Ecto neural progenitor cell (in vitro differentiated cells): ENCODE measurements around the gene SGCA.

Experiments used
- DNase-seq: peaks from one replicate; pipeline ENCODE4 v3.0.0-alpha.2; 2018; ENCODE audit warnings: low spot score

SGCA gene

GRCh38 chr17:50165867-50166517, at the start of gene SGCA:
TSS of gene SGCA (plus strand) at chr17:50166005. CDS start at chr17:50166041, 36 bp downstream.
- no peak for DNase-seq

- peak; percentile 92 for DNase-seq
These were observed 48.4 kb upstream of the SGCA start for GRCh38 chr17:50117202-50118051.

GRCh38 chr17:50118076-50118827, 47.6 kb upstream of the SGCA start:
- no peak for DNase-seq

GRCh38 chr17:50118828-50119218, 47.0 kb upstream of the SGCA start:
- no peak for DNase-seq

GRCh38 chr17:50120475-50121253, 45.1 kb upstream of the SGCA start:
- no peak for DNase-seq

GRCh38 chr17:50122945-50123344, 42.9 kb upstream of the SGCA start:
- no peak for DNase-seq

- DNase-seq = no peak
These were observed 42.0 kb upstream of the SGCA start for GRCh38 chr17:50123649-50124349.

- no peak for DNase-seq
These were observed 40.3 kb upstream of the SGCA start for GRCh38 chr17:50125420-50125997.

- no peak for DNase-seq
These were observed 38.0 kb upstream of the SGCA start for GRCh38 chr17:50127697-50128361.

- DNase-seq = peak; percentile 78
These were observed 37.1 kb upstream of the SGCA start for GRCh38 chr17:50128441-50129352.

GRCh38 chr17:50129353-50129727, 36.5 kb upstream of the SGCA start:
- no peak for DNase-seq

- peak; percentile 86 for DNase-seq
These were observed 35.9 kb upstream of the SGCA start, which contains the start of gene SAMD14 for GRCh38 chr17:50129728-50130558. TSS of gene SAMD14 (minus strand) at chr17:50130160. CDS start at chr17:50124959, 5,201 bp downstream.

- DNase-seq = no peak
These were observed 35.1 kb upstream of the SGCA start for GRCh38 chr17:50130559-50131305.

- DNase-seq = no peak
These were observed 33.6 kb upstream of the SGCA start for GRCh38 chr17:50132104-50132794.

- no peak for DNase-seq
These were observed 32.6 kb upstream of the SGCA start for GRCh38 chr17:50133028-50133768.

- no peak for DNase-seq
These were observed 32.1 kb upstream of the SGCA start for GRCh38 chr17:50133769-50134099.
